Mammary epithelial cell (primary cell): ENCODE results near the gene FOXP2.

ENCODE experiments used
- EZH2 ChIP-seq: IDR thresholded peaks from 2 replicates; pipeline ENCODE4 v1.6.1; 2012; ENCODE audit warnings: low read length, inconsistent platforms, borderline replicate concordance
- TF ChIP-seq, protein P1 (sequence below), 2 donors: IDR thresholded peaks in 1 of 2; conservative IDR thresholded peaks in 1 of 2; 2 replicates each; pipeline ENCODE4 v1.5.1; 2011 to 2012; ENCODE audit warnings: inconsistent platforms in 2 of 2, low read length in 2 of 2, mild to moderate bottlenecking in 2 of 2, control low read depth in 1 of 2, low read depth in 1 of 2; ENCODE audit not compliant: insufficient read depth in 1 of 2; ENCODE audit errors: extremely low read depth in 1 of 2

DNA sequence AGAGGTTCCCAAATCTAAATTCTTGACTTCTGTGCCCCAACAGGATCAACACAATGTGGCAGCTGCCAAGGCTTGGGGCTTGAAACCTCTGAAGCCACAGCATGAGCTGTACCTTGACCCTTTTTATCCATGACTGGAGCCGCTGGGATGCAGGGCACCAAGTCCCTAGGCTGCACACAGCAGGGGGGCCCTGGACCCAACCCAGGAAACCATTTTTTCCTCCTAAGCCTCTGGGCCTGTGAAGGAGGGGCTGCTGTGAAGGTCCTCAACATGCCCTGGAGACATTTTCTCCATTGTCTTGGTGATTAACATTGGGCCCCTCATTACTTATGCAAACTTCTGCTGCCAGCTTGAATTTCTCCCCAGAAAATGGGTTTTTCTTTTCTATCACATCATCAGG, 72.6 kb downstream of the FOXP2 start:
- TF ChIP-seq, protein P1, sequence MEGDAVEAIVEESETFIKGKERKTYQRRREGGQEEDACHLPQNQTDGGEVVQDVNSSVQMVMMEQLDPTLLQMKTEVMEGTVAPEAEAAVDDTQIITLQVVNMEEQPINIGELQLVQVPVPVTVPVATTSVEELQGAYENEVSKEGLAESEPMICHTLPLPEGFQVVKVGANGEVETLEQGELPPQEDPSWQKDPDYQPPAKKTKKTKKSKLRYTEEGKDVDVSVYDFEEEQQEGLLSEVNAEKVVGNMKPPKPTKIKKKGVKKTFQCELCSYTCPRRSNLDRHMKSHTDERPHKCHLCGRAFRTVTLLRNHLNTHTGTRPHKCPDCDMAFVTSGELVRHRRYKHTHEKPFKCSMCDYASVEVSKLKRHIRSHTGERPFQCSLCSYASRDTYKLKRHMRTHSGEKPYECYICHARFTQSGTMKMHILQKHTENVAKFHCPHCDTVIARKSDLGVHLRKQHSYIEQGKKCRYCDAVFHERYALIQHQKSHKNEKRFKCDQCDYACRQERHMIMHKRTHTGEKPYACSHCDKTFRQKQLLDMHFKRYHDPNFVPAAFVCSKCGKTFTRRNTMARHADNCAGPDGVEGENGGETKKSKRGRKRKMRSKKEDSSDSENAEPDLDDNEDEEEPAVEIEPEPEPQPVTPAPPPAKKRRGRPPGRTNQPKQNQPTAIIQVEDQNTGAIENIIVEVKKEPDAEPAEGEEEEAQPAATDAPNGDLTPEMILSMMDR (conservative IDR thresholded peaks at IDR 0.05 in 1 of 2, IDR thresholded peaks at IDR 0.05 in 1 of 2; ENCODE audit: extremely low read depth in 1 of 2, insufficient read depth in 1 of 2, low read depth in 1 of 2, low read length in 2 of 2) = no peak
- TF ChIP-seq EZH2 = no peak
